Activated CD4-positive, alpha-beta T cell treated with anti-CD3 and anti-CD28 coated beads, Interleukin-2, amount 10 ng/mL, durations not matched to agents 7 days and 5 days (primary cell): ENCODE data around the gene AP3S1. TPM values are rescaled to one million over a fixed set of nuclear protein-coding genes. Genes with fewer than 3 reads are reported as not detected.
"Not testable (repeated sequence)": the region's sequence is repeated elsewhere in the genome, so short reads cannot be mapped to it uniquely, and the experiment has no call there.

Source experiments
- CTCF ChIA-PET: fragments of 350-600 bp; sonication (Branson Sonifier 250); formaldehyde crosslinking; loops from one replicate; lab custom pipeline; 2021; ENCODE audit warnings: antibody characterized with exemption; lab: Charles Lee
- POLR2A ChIA-PET: fragments of 350-600 bp; sonication (Branson Sonifier 250); formaldehyde crosslinking; loops from one replicate; lab custom pipeline; 2021; ENCODE audit warnings: antibody characterized with exemption; lab: Charles Lee
- DNase-seq: peaks from one replicate; pipeline ENCODE4 v3.0.0-alpha.2; 2020
- H3K27ac Mint-ChIP-seq: one replicate; pipeline ENCODE4 v1.8.0; 2021; ENCODE audit warnings: mild to moderate bottlenecking, moderate library complexity, mixed read lengths
- H3K27me3 Mint-ChIP-seq: one replicate; pipeline ENCODE4 v1.8.0; 2021; ENCODE audit warnings: mixed read lengths
- H3K36me3 Mint-ChIP-seq: one replicate; pipeline ENCODE4 v1.8.0; 2021; ENCODE audit warnings: low read depth, mixed read lengths
- H3K4me1 Mint-ChIP-seq: one replicate; pipeline ENCODE4 v1.8.0; 2021; ENCODE audit warnings: mixed read lengths
- H3K4me3 Mint-ChIP-seq: one replicate; pipeline ENCODE4 v1.8.0; 2021; ENCODE audit warnings: mild to moderate bottlenecking, moderate library complexity, mixed read lengths
- H3K9me3 Mint-ChIP-seq: one replicate; pipeline ENCODE4 v1.8.0; 2021; ENCODE audit warnings: mixed read lengths
- total RNA-seq, 2 experiments: library from RNA; stranded (reverse); gene quantifications; one replicate each; pipeline ENCODE4 v1.2.3, GENCODE V29; 2021

AP3S1 gene
- 10 to 100 TPM; 68.8 to 74.0 TPM for total RNA-seq

- H3K4me1 Mint-ChIP-seq: peaks cover 55% of the 10 kb centered on the region
- H3K27me3 Mint-ChIP-seq: no peaks in the 10 kb centered on the region
- H3K27ac Mint-ChIP-seq: peak within 1 kb of the TSS; percentile 100
- H3K4me3 Mint-ChIP-seq: peak within 1 kb of the TSS; percentile 99
- peaks cover 23% of the 10 kb centered on the region for H3K36me3 Mint-ChIP-seq
- ChIA-PET POLR2A (no interaction called here), CTCF (interaction anchor here (0.6 to 1.9 kb wide), 3 partner anchors 195 to 741 kb away, joined by 3 to 6 read pairs (median 3); no protein-coding TSS in a partner anchor)
- no peaks in the 10 kb centered on the region for H3K9me3 Mint-ChIP-seq
- DNase-seq: peak; percentile 93
Measured at GRCh38 chr5:115841382-115842088, at the start of gene AP3S1, which contains the start of gene ATG12. TSS of gene AP3S1 (plus strand) at chr5:115841935. CDS start at chr5:115842038, 103 bp downstream. TSS of gene ATG12 (minus strand) at chr5:115841565. CDS start at chr5:115841552, 13 bp downstream.

GRCh38 chr5:115795700-115796099, 46.0 kb upstream of the AP3S1 start:
- Mint-ChIP-seq H3K4me3 (no peak overlapping the region), H3K4me1 (peaks cover 5% of the 10 kb centered on the region), H3K9me3 (no peaks in the 10 kb centered on the region), H3K27me3 (peaks cover 29% of the 10 kb centered on the region), H3K27ac (no peak overlapping the region), H3K36me3 (no peaks in the 10 kb centered on the region)
- DNase-seq: no peak
- POLR2A ChIA-PET: no interaction called here
- CTCF ChIA-PET: no interaction called here

- POLR2A ChIA-PET: no interaction called here
- no peak overlapping the region for H3K27ac Mint-ChIP-seq
- CTCF ChIA-PET: no interaction called here
Measured at GRCh38 chr5:115796656-115797055, 45.1 kb upstream of the AP3S1 start.

GRCh38 chr5:115798252-115798651, 43.5 kb upstream of the AP3S1 start:
- DNase-seq: no peak
- Mint-ChIP-seq H3K27me3 (peaks cover 22% of the 10 kb centered on the region), H3K9me3 (no peaks in the 10 kb centered on the region), H3K4me1 (peaks cover 5% of the 10 kb centered on the region), H3K36me3 (no peaks in the 10 kb centered on the region), H3K27ac (no peak overlapping the region), H3K4me3 (no peak overlapping the region)
- CTCF ChIA-PET: interaction anchor here (1.0 kb wide), 1 partner anchor 16 kb away, joined by 3 read pairs; no protein-coding TSS in a partner anchor
- POLR2A ChIA-PET: no interaction called here

More at GRCh38 chr5:115796656-115797055, 45.1 kb upstream of the AP3S1 start:
- Mint-ChIP-seq H3K36me3 (no peaks in the 10 kb centered on the region), H3K9me3 (no peaks in the 10 kb centered on the region), H3K27me3 (peaks cover 26% of the 10 kb centered on the region), H3K4me3 (no peak overlapping the region), H3K4me1 (peaks cover 5% of the 10 kb centered on the region)
- no peak for DNase-seq

- H3K4me3 Mint-ChIP-seq: no peak overlapping the region
Measured at GRCh38 chr5:115800108-115800507, 41.6 kb upstream of the AP3S1 start.

GRCh38 chr5:115801152-115801551, 40.6 kb upstream of the AP3S1 start:
- no peaks in the 10 kb centered on the region for H3K9me3 Mint-ChIP-seq

More at GRCh38 chr5:115800108-115800507, 41.6 kb upstream of the AP3S1 start:
- no peaks in the 10 kb centered on the region for H3K4me1 Mint-ChIP-seq
- H3K36me3 Mint-ChIP-seq: no peaks in the 10 kb centered on the region
- DNase-seq: no peak
- CTCF ChIA-PET: interaction anchor here (1.3 kb wide), 1 partner anchor 18 kb away, joined by 3 read pairs; no protein-coding TSS in a partner anchor
- POLR2A ChIA-PET: no interaction called here
- peaks cover 15% of the 10 kb centered on the region for H3K27me3 Mint-ChIP-seq
- no peak overlapping the region for H3K27ac Mint-ChIP-seq
- no peaks in the 10 kb centered on the region for H3K9me3 Mint-ChIP-seq

GRCh38 chr5:115801984-115802383, 39.8 kb upstream of the AP3S1 start:
- no peaks in the 10 kb centered on the region for H3K36me3 Mint-ChIP-seq
- peaks cover 14% of the 10 kb centered on the region for H3K27me3 Mint-ChIP-seq
- peaks cover 8% of the 10 kb centered on the region for H3K4me1 Mint-ChIP-seq
- no peak overlapping the region for H3K4me3 Mint-ChIP-seq
- no peak overlapping the region for H3K27ac Mint-ChIP-seq
- CTCF ChIA-PET: no interaction called here
- POLR2A ChIA-PET: no interaction called here
- DNase-seq: no peak
- no peaks in the 10 kb centered on the region for H3K9me3 Mint-ChIP-seq

More at GRCh38 chr5:115801152-115801551, 40.6 kb upstream of the AP3S1 start:
- H3K36me3 Mint-ChIP-seq: no peaks in the 10 kb centered on the region
- no peak overlapping the region for H3K27ac Mint-ChIP-seq
- H3K4me1 Mint-ChIP-seq: peaks cover under 1% of the 10 kb centered on the region
- H3K27me3 Mint-ChIP-seq: peaks cover 12% of the 10 kb centered on the region
- ChIA-PET CTCF (interaction anchor here (1.3 kb wide), 1 partner anchor 17 kb away, joined by 3 read pairs; no protein-coding TSS in a partner anchor), POLR2A (no interaction called here)
- DNase-seq: no peak
- no peak overlapping the region for H3K4me3 Mint-ChIP-seq

- no peaks in the 10 kb centered on the region for H3K36me3 Mint-ChIP-seq
- H3K27me3 Mint-ChIP-seq: peaks cover 19% of the 10 kb centered on the region
- no peak for DNase-seq
- peak overlapping the region; percentile 50 for H3K27ac Mint-ChIP-seq
- H3K4me3 Mint-ChIP-seq: no peak overlapping the region
- ChIA-PET POLR2A (no interaction called here), CTCF (no interaction called here)
- H3K9me3 Mint-ChIP-seq: no peaks in the 10 kb centered on the region
- H3K4me1 Mint-ChIP-seq: peaks cover 34% of the 10 kb centered on the region
Measured at GRCh38 chr5:115806986-115807653, 34.6 kb upstream of the AP3S1 start.

- no peak overlapping the region for H3K4me3 Mint-ChIP-seq
- no peaks in the 10 kb centered on the region for H3K9me3 Mint-ChIP-seq
- H3K27ac Mint-ChIP-seq: peak overlapping the region; percentile 50
- POLR2A ChIA-PET: no interaction called here
- H3K4me1 Mint-ChIP-seq: peaks cover 34% of the 10 kb centered on the region
- H3K36me3 Mint-ChIP-seq: no peaks in the 10 kb centered on the region
- H3K27me3 Mint-ChIP-seq: peaks cover 21% of the 10 kb centered on the region
- no peak for DNase-seq
- CTCF ChIA-PET: no interaction called here
Measured at GRCh38 chr5:115807654-115808052, 34.1 kb upstream of the AP3S1 start.

- DNase-seq, H3K4me3 Mint-ChIP-seq, POLR2A ChIA-PET, H3K36me3 Mint-ChIP-seq, H3K27ac Mint-ChIP-seq, H3K9me3 Mint-ChIP-seq, CTCF ChIA-PET: not testable (repeated sequence)
- Mint-ChIP-seq H3K4me1 (peaks cover 34% of the 10 kb centered on the region), H3K27me3 (peaks cover 21% of the 10 kb centered on the region)
Measured at GRCh38 chr5:115808066-115808465, 33.7 kb upstream of the AP3S1 start.

- CTCF ChIA-PET: interaction anchor here (0.8 to 1.1 kb wide), 2 partner anchors 17 to 186 kb away, joined by 3 read pairs; no protein-coding TSS in a partner anchor
Measured at GRCh38 chr5:115809946-115810345, 31.8 kb upstream of the AP3S1 start.

GRCh38 chr5:115810761-115811160, 31.0 kb upstream of the AP3S1 start:
- Mint-ChIP-seq H3K4me3 (no peak overlapping the region), H3K36me3 (no peaks in the 10 kb centered on the region), H3K9me3 (no peaks in the 10 kb centered on the region), H3K4me1 (peaks cover 53% of the 10 kb centered on the region), H3K27me3 (peaks cover 45% of the 10 kb centered on the region), H3K27ac (no peak overlapping the region)
- no peak for DNase-seq
- CTCF ChIA-PET: no interaction called here
- POLR2A ChIA-PET: interaction anchor here (0.7 kb wide), 1 partner anchor 980 kb away, joined by 3 read pairs; no protein-coding TSS in a partner anchor

More at GRCh38 chr5:115809946-115810345, 31.8 kb upstream of the AP3S1 start:
- POLR2A ChIA-PET: interaction anchor here (0.7 kb wide), 1 partner anchor 981 kb away, joined by 3 read pairs; no protein-coding TSS in a partner anchor
- Mint-ChIP-seq H3K4me1 (peaks cover 46% of the 10 kb centered on the region), H3K27ac (no peak overlapping the region), H3K27me3 (peaks cover 37% of the 10 kb centered on the region), H3K4me3 (no peak overlapping the region), H3K36me3 (no peaks in the 10 kb centered on the region), H3K9me3 (no peaks in the 10 kb centered on the region)
- DNase-seq: no peak

- H3K36me3 Mint-ChIP-seq: no peaks in the 10 kb centered on the region
- DNase-seq: no peak
- H3K4me1 Mint-ChIP-seq: peaks cover 54% of the 10 kb centered on the region
- H3K9me3 Mint-ChIP-seq: no peaks in the 10 kb centered on the region
- ChIA-PET POLR2A (no interaction called here), CTCF (no interaction called here)
- no peak overlapping the region for H3K27ac Mint-ChIP-seq
- no peak overlapping the region for H3K4me3 Mint-ChIP-seq
- peaks cover 49% of the 10 kb centered on the region for H3K27me3 Mint-ChIP-seq
Measured at GRCh38 chr5:115811406-115811805, 30.3 kb upstream of the AP3S1 start.
